ENCODE results near the gene ARHGEF19. TPM values are rescaled to one million over a fixed set of nuclear protein-coding genes. Genes with fewer than 3 reads are reported as not detected.
A peak's percentile ranks its signal among the peaks of the same experiment; 100 is the strongest.
"Not testable (repeated sequence)": the region's sequence is repeated elsewhere in the genome, so short reads cannot be mapped to it uniquely, and the experiment has no call there.

ARHGEF19 gene
- total RNA-seq, 3 donors from 2014 or later (not counting 1 experiment from before 2014, with no cell fraction given), result 14.6 to 18.9 (median 15.8) TPM

DNA sequence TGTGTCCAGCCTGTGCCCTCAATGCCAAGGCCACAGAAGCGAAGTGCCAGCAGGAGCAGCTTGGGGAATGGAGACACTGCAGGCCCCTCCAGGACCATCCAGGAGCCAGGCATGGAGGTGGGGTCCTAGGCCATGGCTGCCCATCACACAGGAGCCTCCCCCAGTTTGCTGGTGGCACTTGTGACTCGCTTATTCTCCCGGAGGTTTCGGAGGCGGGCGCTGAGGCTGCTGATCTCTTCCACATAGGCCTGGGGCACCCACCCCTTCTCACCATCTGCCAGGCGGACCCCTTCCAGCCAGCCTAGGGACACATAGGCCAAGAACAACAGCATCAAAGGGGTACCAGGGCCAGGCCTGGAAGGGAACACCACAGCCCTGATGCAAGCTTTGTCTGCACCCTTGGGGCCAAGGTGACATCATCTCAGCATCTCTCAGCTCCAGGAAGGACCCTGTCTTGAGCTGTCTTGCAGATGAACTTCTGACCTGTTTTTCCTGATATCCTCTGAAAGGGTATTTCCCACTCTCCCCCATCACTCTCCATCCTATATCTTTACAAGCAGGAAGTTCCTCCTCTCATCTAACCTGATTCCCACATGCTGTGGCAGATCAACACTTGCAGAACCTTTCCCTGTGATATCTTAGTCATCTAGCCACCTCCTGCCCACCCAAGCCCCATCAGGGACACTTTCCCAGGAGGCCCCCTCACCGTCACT lies 13.9 kb downstream of the ARHGEF19 start:
- peak overlapping the region in 1 of 2 donors; percentile 53 for H3K27ac Mint-ChIP-seq
- H3K9me3 Mint-ChIP-seq, result no peaks in the 10 kb centered on the region
- no peaks in the 10 kb centered on the region for H3K4me1 ChIP-seq (ENCODE audit: control insufficient read depth, insufficient read depth, low read length)
- DNase-seq, result no peak
- TF ChIP-seq, protein P1, sequence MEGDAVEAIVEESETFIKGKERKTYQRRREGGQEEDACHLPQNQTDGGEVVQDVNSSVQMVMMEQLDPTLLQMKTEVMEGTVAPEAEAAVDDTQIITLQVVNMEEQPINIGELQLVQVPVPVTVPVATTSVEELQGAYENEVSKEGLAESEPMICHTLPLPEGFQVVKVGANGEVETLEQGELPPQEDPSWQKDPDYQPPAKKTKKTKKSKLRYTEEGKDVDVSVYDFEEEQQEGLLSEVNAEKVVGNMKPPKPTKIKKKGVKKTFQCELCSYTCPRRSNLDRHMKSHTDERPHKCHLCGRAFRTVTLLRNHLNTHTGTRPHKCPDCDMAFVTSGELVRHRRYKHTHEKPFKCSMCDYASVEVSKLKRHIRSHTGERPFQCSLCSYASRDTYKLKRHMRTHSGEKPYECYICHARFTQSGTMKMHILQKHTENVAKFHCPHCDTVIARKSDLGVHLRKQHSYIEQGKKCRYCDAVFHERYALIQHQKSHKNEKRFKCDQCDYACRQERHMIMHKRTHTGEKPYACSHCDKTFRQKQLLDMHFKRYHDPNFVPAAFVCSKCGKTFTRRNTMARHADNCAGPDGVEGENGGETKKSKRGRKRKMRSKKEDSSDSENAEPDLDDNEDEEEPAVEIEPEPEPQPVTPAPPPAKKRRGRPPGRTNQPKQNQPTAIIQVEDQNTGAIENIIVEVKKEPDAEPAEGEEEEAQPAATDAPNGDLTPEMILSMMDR (IDR thresholded peaks at IDR 0.05), result no peak
- H3K27ac ChIP-seq (ENCODE audit: low read length), result no peak overlapping the region
- no peak overlapping the region for H3K4me3 ChIP-seq (ENCODE audit: low read length)
- H3K4me1 Mint-ChIP-seq, result peaks cover 0 to 20% of the 10 kb centered on the region in 2 donors
- H3K27me3 Mint-ChIP-seq (ENCODE audit: low read depth in 2 of 2), result no peaks in the 10 kb centered on the region
- no peaks in the 10 kb centered on the region for H3K9me3 ChIP-seq (ENCODE audit: control insufficient read depth, insufficient read depth, low read length)
- H3K4me3 Mint-ChIP-seq, result no peak overlapping the region
- intact Hi-C loops (cut with micrococcal nuclease), result no loop called here
- ATAC-seq, result no peak
- no peaks in the 10 kb centered on the region for H3K27me3 ChIP-seq (ENCODE audit: control insufficient read depth, insufficient read depth, low read length)
- H3K36me3 Mint-ChIP-seq, result no peaks in the 10 kb centered on the region
- H3K36me3 ChIP-seq (ENCODE audit: control insufficient read depth, insufficient read depth, low read length), result peaks cover 9% of the 10 kb centered on the region
- 95% methylated on average over 8 of the region's 8 CpGs for WGBS (ENCODE audit: insufficient coverage)

DNA sequence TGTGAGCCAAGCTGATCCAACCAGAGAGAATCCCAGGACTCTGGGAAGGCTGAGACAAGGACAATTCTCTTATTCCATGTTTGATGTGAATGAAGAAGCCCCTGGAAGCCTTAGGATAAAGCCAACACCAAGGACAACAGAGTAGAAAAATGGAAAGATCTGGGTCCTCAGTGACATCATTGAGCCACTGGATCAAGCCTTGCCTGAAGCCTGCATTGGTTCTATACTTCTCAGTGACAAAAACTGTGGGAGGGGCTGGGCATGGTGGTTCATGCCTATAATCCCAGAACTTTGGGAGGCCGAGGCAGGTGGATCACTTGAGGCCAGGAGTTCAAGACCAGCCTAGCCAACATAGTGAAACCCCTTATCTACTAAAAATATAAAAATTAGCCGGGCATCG lies 15.6 kb downstream of the ARHGEF19 start:
- Histone ChIP-seq H3K27me3 (ENCODE audit: control insufficient read depth, insufficient read depth, low read length) (no peaks in the 10 kb centered on the region), H3K36me3 (ENCODE audit: control insufficient read depth, insufficient read depth, low read length) (peaks cover 7% of the 10 kb centered on the region), H3K9me3 (ENCODE audit: control insufficient read depth, insufficient read depth, low read length) (no peaks in the 10 kb centered on the region), H3K4me3 (ENCODE audit: low read length) (no peak overlapping the region), H3K4me1 (ENCODE audit: control insufficient read depth, insufficient read depth, low read length) (no peaks in the 10 kb centered on the region), H3K27ac (ENCODE audit: low read length) (no peak overlapping the region)
- ATAC-seq, result no peak
- no peak for DNase-seq
- H3K4me1 Mint-ChIP-seq, result peaks cover 0 to 14% of the 10 kb centered on the region in 2 donors
- WGBS (ENCODE audit: insufficient coverage), result 58% methylated on average over 3 of the region's 3 CpGs
- no peaks in the 10 kb centered on the region for H3K27me3 Mint-ChIP-seq (ENCODE audit: low read depth in 2 of 2)
- H3K27ac Mint-ChIP-seq, result peak overlapping the region in 1 of 2 donors; percentile 27
- H3K9me3 Mint-ChIP-seq, result no peaks in the 10 kb centered on the region
- TF ChIP-seq, protein P1 (IDR thresholded peaks at IDR 0.05), result no peak
- H3K4me3 Mint-ChIP-seq, result no peak overlapping the region
- intact Hi-C loops (cut with micrococcal nuclease), result no loop called here
- no peaks in the 10 kb centered on the region for H3K36me3 Mint-ChIP-seq

DNA sequence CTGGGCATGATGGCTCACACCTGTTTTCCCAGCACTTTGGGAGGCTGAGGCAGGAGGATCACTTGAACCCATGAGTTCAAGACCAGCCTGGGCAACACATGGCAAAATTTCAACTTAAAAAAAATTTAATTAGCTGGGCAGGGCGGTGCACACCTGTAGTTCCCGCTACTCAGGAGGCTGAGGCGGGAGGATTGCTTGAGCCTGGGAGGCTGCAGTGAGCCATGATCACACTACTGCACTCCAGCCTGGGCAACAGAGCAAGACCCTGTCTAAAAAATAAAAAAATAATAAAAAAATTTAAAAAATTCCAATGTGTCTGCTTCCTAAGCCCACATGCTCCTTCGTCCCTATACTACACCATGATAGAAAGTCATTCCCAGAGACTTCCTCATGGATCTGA lies 16.3 kb downstream of the ARHGEF19 start:
- H3K4me1 Mint-ChIP-seq, result peaks cover 0 to 14% of the 10 kb centered on the region in 2 donors
- H3K27me3 ChIP-seq (ENCODE audit: control insufficient read depth, insufficient read depth, low read length); intact Hi-C loops (cut with micrococcal nuclease); H3K9me3 ChIP-seq (ENCODE audit: control insufficient read depth, insufficient read depth, low read length); H3K36me3 Mint-ChIP-seq; H3K9me3 Mint-ChIP-seq; H3K27ac ChIP-seq (ENCODE audit: low read length); H3K4me1 ChIP-seq (ENCODE audit: control insufficient read depth, insufficient read depth, low read length); H3K36me3 ChIP-seq (ENCODE audit: control insufficient read depth, insufficient read depth, low read length); H3K27ac Mint-ChIP-seq; ATAC-seq; DNase-seq; H3K27me3 Mint-ChIP-seq (ENCODE audit: low read depth in 2 of 2); H3K4me3 Mint-ChIP-seq; H3K4me3 ChIP-seq (ENCODE audit: low read length): not testable (repeated sequence)
- 92% methylated on average over 4 of the region's 4 CpGs for WGBS (ENCODE audit: insufficient coverage)

DNA sequence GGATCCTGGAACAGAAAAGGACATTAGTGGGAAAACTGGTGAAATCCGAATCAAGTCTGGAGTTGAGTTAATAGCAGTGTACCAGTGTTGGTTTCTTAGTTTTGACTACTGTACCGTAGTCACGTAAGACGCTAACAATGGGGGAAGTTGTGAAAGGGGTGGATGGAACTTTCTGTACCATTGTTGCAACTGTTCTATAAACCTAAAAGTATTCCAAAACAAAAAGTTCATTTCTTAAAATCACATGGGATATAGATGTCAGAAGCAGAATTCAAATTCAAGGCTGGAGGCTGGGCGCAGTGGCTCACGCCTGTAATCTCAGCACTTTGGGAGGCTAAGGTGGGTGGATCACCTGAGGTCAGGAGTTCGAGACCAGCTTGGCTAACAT lies 16.9 kb downstream of the ARHGEF19 start:
- H3K9me3 Mint-ChIP-seq, result no peaks in the 10 kb centered on the region
- Histone ChIP-seq H3K27ac (ENCODE audit: low read length) (no peak overlapping the region), H3K27me3 (ENCODE audit: control insufficient read depth, insufficient read depth, low read length) (no peaks in the 10 kb centered on the region), H3K9me3 (ENCODE audit: control insufficient read depth, insufficient read depth, low read length) (no peaks in the 10 kb centered on the region), H3K4me3 (ENCODE audit: low read length) (no peak overlapping the region), H3K4me1 (ENCODE audit: control insufficient read depth, insufficient read depth, low read length) (no peaks in the 10 kb centered on the region), H3K36me3 (ENCODE audit: control insufficient read depth, insufficient read depth, low read length) (no peaks in the 10 kb centered on the region)
- DNase-seq, result no peak
- TF ChIP-seq, protein P1 (IDR thresholded peaks at IDR 0.05), result no peak
- ATAC-seq, result no peak
- no peaks in the 10 kb centered on the region for H3K36me3 Mint-ChIP-seq
- no peaks in the 10 kb centered on the region for H3K27me3 Mint-ChIP-seq (ENCODE audit: low read depth in 2 of 2)
- WGBS (ENCODE audit: insufficient coverage), result 88% methylated on average over 5 of the region's 7 CpGs
- H3K4me3 Mint-ChIP-seq, result no peak overlapping the region
- H3K4me1 Mint-ChIP-seq, result peaks cover 0 to 14% of the 10 kb centered on the region in 2 donors
- intact Hi-C loops (cut with micrococcal nuclease), result no loop called here
- no peak overlapping the region for H3K27ac Mint-ChIP-seq

Data from natural killer cell (primary cell).